Ascending aorta (tissue), 2 donors: Measurements from ENCODE around the gene TANGO2. TPM values are rescaled to one million over a fixed set of nuclear protein-coding genes. Genes with fewer than 3 reads are reported as not detected.

Experiments used
- DNase-seq, 2 donors: peaks; one replicate each; pipeline ENCODE4 v3.0.0-alpha.2; 2019; ENCODE audit warnings: low spot score in 2 of 2
- H3K27ac ChIP-seq, 2 donors: fragments of 200-600 bp; sonication (generic); one replicate each; pipeline ENCODE4 v1.5.1; 2016 to 2017; ENCODE audit warnings: mild to moderate bottlenecking in 1 of 2
- H3K27me3 ChIP-seq: fragments of 200-600 bp; sonication (generic); one replicate; pipeline ENCODE4 v1.5.1; 2017
- H3K36me3 ChIP-seq, 2 donors: fragments of 200-600 bp; sonication (generic); one replicate each; pipeline ENCODE4 v1.5.1; 2016
- H3K4me1 ChIP-seq, 2 donors: fragments of 200-600 bp; sonication (generic); one replicate each; pipeline ENCODE4 v1.5.1; 2016 to 2017; ENCODE audit warnings: mild to moderate bottlenecking in 1 of 2
- H3K4me3 ChIP-seq, 2 donors: fragments of 200-600 bp; sonication (generic); one replicate each; pipeline ENCODE4 v1.5.1; 2016 to 2017; ENCODE audit warnings: mild to moderate bottlenecking in 1 of 2
- H3K9me3 ChIP-seq, 2 donors: fragments of 200-600 bp; sonication (generic); one replicate each; pipeline ENCODE4 v1.5.1; 2016
- intact Hi-C: fragments of 100-400 bp; cut with DNase I; formaldehyde crosslinking; loops from one replicate; pipeline ENCODE4 v1.15.1; 2023
- total RNA-seq: library from RNA; depleted of rRNA; stranded (reverse); fragments of >200 nt; gene quantifications from one replicate; pipeline ENCODE4 v1.1.0, GENCODE V29; 2016
- TF ChIP-seq, protein P1 (sequence below), 3 experiments: fragments of 200-600 bp in 2 of 3; fragments of 450-650 bp in 1 of 3; sonication (generic) in 2 of 3; IDR thresholded peaks; one replicate each; pipeline ENCODE4 v1.5.1; 2016 to 2019; ENCODE audit warnings: antibody characterized with exemption in 3 of 3, mild to moderate bottlenecking in 1 of 3, moderate library complexity in 1 of 3

TANGO2 gene
- total RNA-seq, 1 donor from 2014 or later = 26.3 TPM

DNA sequence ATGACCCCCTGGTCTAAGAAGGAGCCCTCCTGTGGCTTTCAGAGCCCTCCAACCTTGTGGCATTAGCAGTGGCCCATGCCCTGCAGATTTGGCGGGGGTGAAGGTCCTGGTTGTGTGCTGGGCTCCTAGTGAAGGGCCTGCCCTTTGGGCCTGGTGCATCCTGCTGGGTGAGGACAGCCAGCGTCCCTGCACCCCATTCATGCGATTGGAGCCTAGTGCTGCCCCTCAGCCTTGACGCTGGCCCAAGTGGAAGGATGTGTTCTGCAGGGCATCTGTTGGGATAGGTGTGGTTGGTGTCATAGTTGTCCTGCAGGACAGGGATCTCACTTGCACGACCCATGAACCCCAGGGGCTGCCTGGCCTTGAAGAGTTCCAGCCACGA is 31.0 kb downstream of the TANGO2 start:
- Histone ChIP-seq H3K4me1 (no peaks in the 10 kb centered on the region), H3K9me3 (no peaks in the 10 kb centered on the region), H3K27ac (no peak overlapping the region), H3K27me3 (no peaks in the 10 kb centered on the region), H3K36me3 (peaks cover 45 to 83% of the 10 kb centered on the region in 2 donors), H3K4me3 (no peak overlapping the region)
- TF ChIP-seq, protein P1, sequence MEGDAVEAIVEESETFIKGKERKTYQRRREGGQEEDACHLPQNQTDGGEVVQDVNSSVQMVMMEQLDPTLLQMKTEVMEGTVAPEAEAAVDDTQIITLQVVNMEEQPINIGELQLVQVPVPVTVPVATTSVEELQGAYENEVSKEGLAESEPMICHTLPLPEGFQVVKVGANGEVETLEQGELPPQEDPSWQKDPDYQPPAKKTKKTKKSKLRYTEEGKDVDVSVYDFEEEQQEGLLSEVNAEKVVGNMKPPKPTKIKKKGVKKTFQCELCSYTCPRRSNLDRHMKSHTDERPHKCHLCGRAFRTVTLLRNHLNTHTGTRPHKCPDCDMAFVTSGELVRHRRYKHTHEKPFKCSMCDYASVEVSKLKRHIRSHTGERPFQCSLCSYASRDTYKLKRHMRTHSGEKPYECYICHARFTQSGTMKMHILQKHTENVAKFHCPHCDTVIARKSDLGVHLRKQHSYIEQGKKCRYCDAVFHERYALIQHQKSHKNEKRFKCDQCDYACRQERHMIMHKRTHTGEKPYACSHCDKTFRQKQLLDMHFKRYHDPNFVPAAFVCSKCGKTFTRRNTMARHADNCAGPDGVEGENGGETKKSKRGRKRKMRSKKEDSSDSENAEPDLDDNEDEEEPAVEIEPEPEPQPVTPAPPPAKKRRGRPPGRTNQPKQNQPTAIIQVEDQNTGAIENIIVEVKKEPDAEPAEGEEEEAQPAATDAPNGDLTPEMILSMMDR (IDR thresholded peaks at IDR 0.05) = no peak
- intact Hi-C loops = no loop called here
- DNase-seq = no peak

DNA sequence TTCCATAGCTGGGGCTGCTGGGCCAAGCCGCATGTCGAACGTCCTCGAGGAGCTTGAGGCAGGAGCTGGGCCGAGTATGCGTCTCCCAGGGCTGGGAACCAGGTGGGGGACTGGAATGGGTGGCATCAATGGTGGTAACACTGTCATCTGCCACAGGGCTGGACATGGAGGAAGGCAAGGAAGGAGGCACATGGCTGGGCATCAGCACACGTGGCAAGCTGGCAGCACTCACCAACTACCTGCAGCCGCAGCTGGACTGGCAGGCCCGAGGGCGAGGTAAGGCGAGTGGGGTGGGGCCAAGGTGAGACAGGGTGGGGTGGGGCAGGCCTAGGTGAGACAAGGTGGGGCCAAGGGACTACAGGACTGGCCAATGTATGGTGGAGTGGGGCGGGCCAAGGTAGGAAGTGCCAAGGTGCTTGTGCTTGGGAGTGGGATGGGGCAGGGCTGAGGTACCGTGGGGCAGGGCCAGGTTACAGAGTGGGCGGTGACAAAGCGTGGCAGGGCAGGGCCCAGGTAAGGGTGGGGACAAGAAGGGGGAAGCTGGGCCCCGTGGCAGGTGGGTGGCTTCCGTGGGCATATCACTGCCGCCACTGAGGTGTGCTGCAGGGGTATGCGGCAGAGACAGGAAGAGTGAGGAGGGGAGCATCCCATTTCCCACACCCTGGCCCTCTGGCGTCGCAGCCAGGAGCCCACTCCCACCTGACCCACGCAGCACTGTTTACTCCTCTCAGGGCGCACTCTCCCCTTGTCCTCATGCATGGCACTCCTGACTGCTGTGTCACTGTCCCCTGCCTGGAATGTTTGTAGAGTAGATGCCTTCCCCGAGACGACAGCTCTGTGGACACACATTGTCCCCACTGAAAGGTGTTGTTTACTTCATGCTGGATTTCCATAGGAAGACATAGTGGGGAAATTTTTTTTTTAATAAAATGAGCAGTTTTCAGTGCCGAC is 31.7 kb downstream of the TANGO2 start:
- Histone ChIP-seq H3K27ac (no peak overlapping the region), H3K4me3 (no peak overlapping the region), H3K4me1 (no peaks in the 10 kb centered on the region), H3K9me3 (no peaks in the 10 kb centered on the region), H3K27me3 (no peaks in the 10 kb centered on the region), H3K36me3 (peaks cover 48 to 88% of the 10 kb centered on the region in 2 donors)
- DNase-seq = no peak
- intact Hi-C loops = no loop called here
- TF ChIP-seq, protein P1 (IDR thresholded peaks at IDR 0.05) = no peak

DNA sequence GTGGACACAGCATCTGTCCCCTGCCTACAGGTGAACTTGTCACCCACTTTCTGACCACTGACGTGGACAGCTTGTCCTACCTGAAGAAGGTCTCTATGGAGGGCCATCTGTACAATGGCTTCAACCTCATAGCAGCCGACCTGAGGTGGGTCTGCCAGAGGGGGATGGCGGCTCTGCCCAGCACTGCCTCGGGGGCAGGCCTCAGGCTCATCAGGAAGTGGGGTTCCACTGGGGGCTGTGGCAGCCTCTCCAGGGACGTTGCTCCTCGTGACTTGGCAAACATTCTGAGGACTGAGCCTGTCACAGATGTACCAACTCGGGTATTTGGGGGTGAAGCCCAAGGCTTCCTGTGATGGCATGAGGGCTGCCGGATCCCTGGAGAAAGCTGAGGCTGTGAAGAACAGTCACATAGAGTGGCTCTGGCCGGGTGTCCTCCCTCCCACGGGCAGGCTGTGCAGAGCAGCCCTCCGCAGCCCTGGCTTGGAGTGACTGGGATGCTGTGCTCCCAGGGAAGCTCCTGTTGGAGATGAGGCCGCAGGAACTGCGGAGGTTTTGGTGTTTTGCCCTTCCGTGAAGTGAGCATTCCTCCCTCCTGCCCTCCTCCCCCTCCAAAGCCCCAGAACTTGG is 32.6 kb downstream of the TANGO2 start:
- TF ChIP-seq, protein P1 (IDR thresholded peaks at IDR 0.05) = no peak
- Histone ChIP-seq H3K27me3 (no peaks in the 10 kb centered on the region), H3K36me3 (peaks cover 47 to 81% of the 10 kb centered on the region in 2 donors), H3K4me3 (no peak overlapping the region), H3K27ac (no peak overlapping the region), H3K9me3 (no peaks in the 10 kb centered on the region), H3K4me1 (no peaks in the 10 kb centered on the region)
- DNase-seq = no peak
- intact Hi-C loops = no loop called here

DNA sequence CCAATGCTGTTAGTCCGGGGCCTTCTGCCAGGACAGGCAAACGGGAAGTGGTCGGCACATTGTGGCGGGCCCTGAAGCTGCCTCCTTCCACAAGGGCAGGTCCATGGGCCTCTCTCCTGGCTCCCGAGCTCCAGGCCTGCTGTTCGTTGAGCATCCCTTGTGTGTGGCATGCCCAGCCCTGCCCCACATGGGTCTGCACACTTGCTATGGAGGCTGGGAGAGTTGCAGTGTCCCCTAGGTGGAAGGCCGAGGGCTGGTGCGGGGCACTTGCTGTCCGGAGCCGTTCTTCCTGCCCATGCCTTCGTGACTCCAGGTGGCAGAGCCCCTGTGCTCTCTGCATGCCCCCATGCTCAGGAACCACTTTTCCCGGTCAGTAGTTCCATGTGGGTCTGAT is 33.1 kb downstream of the TANGO2 start:
- DNase-seq = no peak
- TF ChIP-seq, protein P1 (IDR thresholded peaks at IDR 0.05) = no peak
- H3K27ac ChIP-seq = no peak overlapping the region
- intact Hi-C loops = no loop called here
- H3K36me3 ChIP-seq = peaks cover 42 to 80% of the 10 kb centered on the region in 2 donors
- H3K4me1 ChIP-seq = no peaks in the 10 kb centered on the region
- no peaks in the 10 kb centered on the region for H3K27me3 ChIP-seq
- no peaks in the 10 kb centered on the region for H3K9me3 ChIP-seq
- H3K4me3 ChIP-seq = no peak overlapping the region

DNA sequence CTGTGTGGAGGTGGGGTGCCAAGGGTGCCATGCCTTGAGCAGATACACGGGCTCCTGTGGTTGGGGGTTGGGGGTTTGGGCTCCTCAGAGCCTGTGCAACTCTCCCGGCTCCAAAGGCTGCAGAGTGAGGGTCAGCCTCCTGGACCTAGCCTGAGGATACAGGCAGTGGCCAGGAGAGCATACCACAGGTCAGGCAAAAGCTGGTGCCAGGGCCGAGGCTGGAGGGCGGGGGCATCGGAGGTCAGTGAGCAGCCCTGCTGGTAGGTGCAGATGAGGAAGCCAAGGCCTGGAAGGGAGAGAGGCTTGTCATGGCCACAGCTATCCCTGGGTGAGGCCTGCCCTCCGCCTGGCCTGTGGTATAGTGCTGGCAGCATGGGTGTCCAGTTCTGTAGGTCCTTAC is 33.6 kb downstream of the TANGO2 start:
- no peak overlapping the region for H3K4me3 ChIP-seq
- H3K4me1 ChIP-seq = no peaks in the 10 kb centered on the region
- no peaks in the 10 kb centered on the region for H3K27me3 ChIP-seq
- peaks cover 40 to 75% of the 10 kb centered on the region in 2 donors for H3K36me3 ChIP-seq
- TF ChIP-seq, protein P1 (IDR thresholded peaks at IDR 0.05) = no peak
- intact Hi-C loops = no loop called here
- no peak overlapping the region for H3K27ac ChIP-seq
- no peak for DNase-seq
- H3K9me3 ChIP-seq = no peaks in the 10 kb centered on the region
